GM19025 (cell line): ENCODE data around the gene DCTN2.
"Not testable (repeated sequence)": the region's sequence is repeated elsewhere in the genome, so short reads cannot be mapped to it uniquely, and the experiment has no call there.

Source experiments
- ATAC-seq: cut with Tn5 transposase; IDR thresholded peaks from one replicate; pipeline ENCODE4 v1.9.1; 2021; ENCODE audit warnings: mild to moderate bottlenecking, low read depth, moderate library complexity; ENCODE audit not compliant: unreplicated experiment

Gene DCTN2

DNA sequence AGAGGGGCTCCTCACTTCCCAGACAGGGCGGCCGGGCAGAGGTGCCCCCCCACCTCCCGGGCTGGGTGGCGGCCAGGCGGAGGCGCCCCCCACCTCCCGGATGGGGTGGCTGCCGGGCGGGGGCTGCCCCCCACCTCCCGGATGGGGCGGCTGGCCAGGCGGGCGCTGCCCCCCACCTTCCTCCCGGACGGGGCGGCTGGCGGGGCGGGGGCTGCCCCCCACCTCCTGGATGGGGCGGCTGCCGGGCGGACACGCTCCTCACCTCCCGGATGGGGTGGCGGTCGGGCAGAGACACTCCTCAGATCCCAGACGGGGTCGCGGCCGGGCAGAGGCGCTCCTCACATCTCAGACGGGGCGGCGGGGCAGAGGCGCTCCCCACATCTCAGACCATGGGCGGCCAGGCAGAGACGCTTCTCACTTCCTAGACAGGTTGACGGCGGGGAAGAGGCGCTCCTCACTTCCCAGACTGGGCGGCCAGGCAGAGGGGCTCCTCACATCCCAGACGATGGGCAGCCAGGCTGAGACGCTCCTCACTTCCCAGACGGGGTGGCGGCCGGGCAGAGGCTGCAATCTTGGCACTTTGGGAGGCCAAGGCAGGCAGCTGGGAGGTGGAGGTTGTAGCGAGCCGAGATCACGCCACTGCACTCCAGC, 51.8 kb downstream of the DCTN2 start:
- not testable (repeated sequence) for ATAC-seq

DNA sequence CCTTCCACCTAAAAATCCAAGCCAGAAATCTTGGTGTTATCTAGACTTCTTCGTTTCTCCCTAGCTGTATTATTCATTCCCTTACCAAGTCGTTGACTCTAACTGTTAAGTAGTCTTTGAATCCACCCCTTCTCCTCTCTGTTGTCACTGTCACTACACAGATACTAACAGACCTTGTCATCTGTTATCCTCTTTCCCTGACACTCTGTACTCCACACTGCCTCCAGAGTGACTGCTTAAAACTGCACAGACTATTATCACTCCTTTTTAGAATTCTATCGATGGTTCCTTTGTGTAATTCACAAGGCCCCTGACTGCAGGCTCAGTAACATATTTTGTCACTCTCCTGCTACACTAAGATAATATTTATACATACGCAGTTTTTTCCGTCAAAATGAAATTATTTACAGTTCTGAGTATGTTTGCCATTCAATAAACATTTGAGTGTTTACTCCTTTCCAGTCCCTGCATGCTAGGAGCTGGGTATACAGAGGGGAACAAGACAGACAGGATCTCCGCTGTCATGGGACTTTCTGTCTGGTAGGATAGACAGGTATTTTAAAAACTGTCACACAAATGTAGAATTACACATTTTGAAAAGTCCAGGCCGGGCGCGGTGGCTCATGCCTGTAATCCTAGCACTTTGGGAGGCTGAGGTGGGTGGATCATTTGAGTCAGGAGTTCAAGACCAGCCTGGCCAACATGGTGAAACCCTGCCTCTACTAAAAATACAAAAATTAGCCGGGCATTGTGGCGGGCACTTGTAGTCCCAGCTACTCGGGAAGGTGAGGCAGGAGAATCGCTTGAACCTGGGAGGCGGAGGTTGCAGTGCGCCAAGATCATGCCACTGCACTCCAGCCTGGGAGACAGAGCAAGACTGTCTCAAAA, 55.4 kb downstream of the DCTN2 start:
- ATAC-seq, result no peak

DNA sequence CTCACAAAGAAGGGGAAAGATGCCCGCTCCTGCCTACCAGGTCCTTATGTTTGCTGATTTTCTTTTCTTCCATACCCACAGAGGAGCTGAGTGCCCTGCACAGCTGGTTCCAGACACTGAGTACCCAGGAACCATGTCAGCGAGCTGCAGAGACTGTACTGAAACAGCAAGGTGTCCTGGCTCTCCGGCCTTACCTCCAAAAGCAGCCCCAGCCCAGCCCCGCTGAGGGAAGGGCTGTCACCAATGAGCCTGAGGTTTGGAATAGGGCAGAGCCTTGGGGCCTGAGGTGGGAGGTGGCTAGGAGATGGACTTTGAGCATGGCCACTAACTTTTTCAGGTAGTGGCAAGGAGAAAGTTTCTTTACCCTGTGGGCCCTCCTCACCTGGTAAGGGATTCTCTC, 56.9 kb downstream of the DCTN2 start:
- no peak for ATAC-seq

DNA sequence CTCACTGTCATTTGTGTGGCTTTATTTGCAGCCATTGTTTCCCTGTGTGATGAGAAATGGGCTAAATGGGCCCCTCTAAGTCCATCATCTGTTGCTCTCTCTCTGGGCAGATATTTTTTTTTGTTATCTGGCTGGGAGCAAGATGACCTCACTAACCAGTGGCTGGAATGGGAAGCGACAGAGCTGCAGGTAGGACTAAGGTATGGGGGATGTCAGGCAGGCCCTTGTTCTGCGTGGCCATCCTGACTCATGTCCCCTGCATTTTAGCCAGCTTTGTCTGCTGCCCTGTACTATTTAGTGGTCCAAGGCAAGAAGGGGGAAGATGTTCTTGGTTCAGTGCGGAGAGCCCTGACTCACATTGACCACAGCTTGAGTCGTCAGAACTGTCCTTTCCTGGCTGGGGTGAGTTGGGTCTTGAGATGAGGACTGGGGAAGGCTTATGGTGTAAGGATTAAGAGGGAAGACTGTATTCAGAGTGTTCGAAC, 57.8 kb downstream of the DCTN2 start:
- ATAC-seq, result no peak

DNA sequence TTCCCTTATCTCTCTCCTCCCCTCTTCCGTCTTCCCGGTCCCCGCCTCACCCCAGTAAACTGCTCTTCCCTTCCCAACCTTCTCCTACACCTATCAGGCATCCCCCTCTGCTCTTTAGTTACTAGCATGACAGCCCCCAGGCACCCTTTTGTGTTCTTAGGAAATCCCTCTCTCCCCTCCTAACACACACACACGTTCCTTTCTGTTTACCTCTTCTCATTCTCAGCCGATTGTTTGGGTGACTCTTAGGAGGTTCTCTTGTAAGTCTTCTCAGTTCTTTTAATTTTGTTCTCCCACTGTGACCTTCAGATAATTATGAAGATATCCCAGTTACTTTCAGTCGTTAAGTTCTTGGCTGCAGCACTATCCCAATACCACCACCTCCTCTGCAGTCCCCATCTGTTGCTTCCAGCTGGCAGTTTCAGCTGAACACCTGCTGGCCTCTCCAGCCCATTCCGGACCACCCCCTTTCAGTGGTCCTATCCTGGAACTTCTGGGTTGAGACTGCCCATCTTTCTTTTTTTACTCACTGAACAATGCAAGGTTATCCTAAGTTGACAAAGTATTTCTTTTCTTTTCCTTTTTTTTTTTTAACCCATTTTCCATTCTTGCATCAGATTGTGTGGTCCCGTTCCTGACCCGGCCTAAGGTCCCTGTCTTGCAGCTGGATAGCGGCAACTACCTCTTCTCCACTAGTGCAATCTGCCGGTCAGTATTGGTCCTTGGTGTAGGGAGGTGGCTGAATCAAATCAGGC, 58.4 kb downstream of the DCTN2 start:
- ATAC-seq, result no peak

GRCh38 chr12:57487597-57488401, 59.2 kb downstream of the DCTN2 start, which contains the start of gene MARS1:
TSS of gene MARS1 (plus strand) at chr12:57488068. CDS start at chr12:57488091, 23 bp downstream.
- ATAC-seq, result peak; percentile 99

GRCh38 chr12:57487055-57487596, 59.9 kb downstream of the DCTN2 start:
- no peak for ATAC-seq

DNA sequence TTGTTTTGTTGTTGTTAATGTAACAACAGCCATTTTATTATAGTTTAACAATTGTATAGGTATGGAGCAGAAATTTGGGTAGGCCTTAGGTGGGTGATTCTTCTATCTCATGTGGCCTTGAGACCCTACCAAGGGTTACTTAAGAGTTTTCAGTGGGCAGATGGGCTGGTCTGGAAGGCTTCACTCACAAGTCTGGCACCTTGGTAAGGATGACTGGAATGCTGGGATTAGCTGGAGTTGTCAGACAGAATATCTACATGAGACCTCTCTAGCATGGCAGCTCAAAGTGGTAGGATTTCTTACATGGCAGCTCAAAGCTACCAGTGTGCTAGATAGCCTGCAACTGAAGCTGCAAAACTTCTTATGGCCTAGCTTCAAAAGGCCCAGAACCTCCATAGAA, 61.3 kb downstream of the DCTN2 start:
- ATAC-seq, result no peak

- ATAC-seq, result no peak
These were observed 63.5 kb downstream of the DCTN2 start for GRCh38 chr12:57483466-57483865.

GRCh38 chr12:57481671-57482070, 65.3 kb downstream of the DCTN2 start:
- ATAC-seq, result no peak
